ENCODE measurements around the gene TIGD7.

TIGD7 gene, protein sequence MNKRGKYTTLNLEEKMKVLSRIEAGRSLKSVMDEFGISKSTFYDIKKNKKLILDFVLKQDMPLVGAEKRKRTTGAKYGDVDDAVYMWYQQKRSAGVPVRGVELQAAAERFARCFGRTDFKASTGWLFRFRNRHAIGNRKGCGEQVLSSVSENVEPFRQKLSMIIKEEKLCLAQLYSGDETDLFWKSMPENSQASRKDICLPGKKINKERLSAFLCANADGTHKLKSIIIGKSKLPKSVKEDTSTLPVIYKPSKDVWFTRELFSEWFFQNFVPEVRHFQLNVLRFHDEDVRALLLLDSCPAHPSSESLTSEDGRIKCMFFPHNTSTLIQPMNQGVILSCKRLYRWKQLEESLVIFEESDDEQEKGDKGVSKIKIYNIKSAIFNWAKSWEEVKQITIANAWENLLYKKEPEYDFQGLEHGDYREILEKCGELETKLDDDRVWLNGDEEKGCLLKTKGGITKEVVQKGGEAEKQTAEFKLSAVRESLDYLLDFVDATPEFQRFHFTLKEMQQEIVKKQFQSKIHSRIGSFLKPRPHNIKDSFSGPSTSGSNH

GRCh38 chr16:3305109-3306068 is at the start of gene TIGD7, which contains the start of gene ZNF75A:
TIGD7 (minus strand) TSS chr16:3305430; CDS start chr16:3300614, 4,816 bp downstream.
ZNF75A (plus strand) TSS chr16:3305497; CDS start chr16:3308429, 2,932 bp downstream.
- peak; percentile 98 for DNase-seq

GRCh38 chr16:3349175-3349574 is 43.9 kb upstream of the TIGD7 start:
- DNase-seq, result no peak

GRCh38 chr16:3348547-3349167 is 43.4 kb upstream of the TIGD7 start:
- DNase-seq, result no peak

DNA sequence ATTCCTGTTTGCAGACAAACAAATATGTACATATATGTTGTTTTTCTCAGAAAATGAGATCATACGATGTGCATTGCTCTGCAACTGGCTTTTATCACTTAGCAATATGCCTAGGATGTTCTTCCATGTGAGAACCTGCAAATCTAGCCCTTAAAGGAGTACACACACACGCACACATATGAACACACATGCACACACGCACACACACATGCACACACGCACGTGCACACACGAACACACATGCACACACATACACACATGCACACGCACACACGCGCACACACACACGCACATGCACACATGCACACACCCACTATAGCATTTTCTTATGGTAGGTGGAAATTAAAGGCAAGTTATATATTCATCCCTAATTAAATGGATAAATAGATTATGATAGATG is 42.4 kb upstream of the TIGD7 start:
- no peak for DNase-seq

- no peak for DNase-seq
Measured at GRCh38 chr16:3346041-3346440, 40.8 kb upstream of the TIGD7 start.

- DNase-seq, result no peak
Measured at GRCh38 chr16:3328643-3329042, 23.4 kb upstream of the TIGD7 start.

- no peak for DNase-seq
Measured at GRCh38 chr16:3328104-3328503, 22.9 kb upstream of the TIGD7 start.

DNA sequence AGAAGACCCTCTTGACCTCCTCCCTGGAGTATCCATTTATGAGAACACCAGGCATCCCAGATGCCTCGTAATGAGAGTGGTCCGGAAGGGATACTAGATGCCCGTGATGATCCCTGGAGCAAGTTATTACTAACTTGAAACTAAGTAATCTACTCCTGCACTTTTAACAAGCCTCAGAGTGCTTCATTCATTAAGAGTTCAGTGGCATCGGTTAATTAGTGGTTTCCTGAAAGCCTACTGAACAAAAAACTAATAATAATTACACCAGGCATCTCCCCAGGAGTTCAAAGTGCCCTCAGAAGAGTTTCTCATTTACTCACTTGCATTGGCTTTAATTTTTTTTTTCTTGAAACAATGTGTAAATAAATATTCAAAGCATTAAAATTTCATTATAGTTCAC is 22.3 kb upstream of the TIGD7 start:
- no peak for DNase-seq

- DNase-seq, result no peak
Measured at GRCh38 chr16:3321816-3322215, 16.6 kb upstream of the TIGD7 start.

DNA sequence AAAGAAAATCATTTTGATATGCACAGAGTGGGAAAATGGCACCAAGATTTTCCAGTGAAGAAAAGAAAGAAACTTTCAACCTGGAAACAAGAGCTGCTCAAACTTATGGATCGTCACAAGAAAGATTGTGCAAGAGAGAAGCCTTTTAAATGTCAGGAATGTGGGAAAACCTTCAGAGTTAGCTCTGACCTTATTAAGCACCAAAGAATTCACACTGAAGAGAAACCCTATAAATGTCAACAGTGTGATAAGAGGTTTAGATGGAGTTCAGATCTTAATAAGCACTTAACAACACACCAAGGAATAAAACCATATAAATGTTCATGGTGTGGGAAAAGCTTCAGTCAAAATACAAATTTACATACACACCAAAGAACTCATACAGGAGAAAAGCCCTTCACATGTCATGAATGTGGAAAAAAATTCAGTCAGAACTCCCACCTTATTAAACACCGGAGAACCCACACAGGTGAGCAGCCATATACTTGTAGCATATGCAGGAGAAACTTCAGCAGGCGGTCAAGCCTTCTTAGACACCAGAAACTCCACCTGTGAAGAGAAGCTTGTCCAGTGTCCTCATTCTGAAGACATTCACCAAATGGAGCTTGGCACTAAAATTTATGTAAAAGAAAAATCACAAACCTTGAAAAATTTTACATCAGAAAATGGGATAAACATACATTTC is 12.2 kb upstream of the TIGD7 start:
- DNase-seq, result no peak

- DNase-seq, result no peak
Measured at GRCh38 chr16:3311496-3311895, 6.3 kb upstream of the TIGD7 start.

- DNase-seq, result no peak
Measured at GRCh38 chr16:3306078-3306477, 848 bp upstream of the TIGD7 start.

GRCh38 chr16:3304370-3304769 is 860 bp downstream of the TIGD7 start:
- DNase-seq, result no peak

- no peak for DNase-seq
Measured at GRCh38 chr16:3295783-3296182, 9.4 kb downstream of the TIGD7 start.

GRCh38 chr16:3295209-3295608 is 10.0 kb downstream of the TIGD7 start:
- DNase-seq, result no peak

DNA sequence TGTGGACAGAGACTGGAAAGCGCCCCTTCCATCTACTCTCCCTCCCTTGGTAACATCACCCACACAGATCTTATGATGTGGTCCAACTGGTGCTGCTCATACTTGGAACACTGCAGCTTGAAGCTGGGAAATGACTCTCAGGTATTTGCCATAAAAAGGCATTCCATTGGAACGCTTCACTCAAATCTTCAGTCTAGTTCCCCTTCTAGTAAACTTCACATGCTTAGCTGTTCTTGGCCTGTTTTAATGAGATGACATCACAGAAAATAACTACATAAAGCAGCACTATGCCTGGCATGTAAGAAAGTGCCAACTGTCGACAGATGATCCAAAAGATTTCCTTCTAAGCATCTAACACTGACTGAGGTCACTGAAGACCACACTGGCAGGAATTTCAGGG is 12.6 kb downstream of the TIGD7 start:
- no peak for DNase-seq

- no peak for DNase-seq
Measured at GRCh38 chr16:3289998-3290673, 15.1 kb downstream of the TIGD7 start.

DNA sequence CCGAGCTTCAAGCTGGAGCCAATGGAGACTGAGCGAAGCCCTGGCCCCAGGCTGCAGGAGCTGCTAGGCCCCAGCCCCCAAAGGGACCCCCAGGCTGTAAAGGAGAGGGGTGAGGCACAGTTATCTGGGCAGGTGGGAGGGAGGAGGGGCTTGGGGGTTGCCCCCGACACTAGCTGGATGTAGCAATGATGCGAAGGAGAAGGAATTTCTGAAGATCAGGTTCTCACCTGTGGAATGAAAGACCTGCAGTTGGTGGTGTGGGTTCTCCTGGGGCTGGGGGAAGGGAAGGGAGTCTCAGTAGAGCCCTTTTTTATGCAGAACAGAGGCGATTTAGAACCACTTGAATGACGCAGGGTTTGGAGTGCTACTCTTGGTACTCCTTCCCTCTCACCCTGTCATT is 20.1 kb downstream of the TIGD7 start:
- no peak for DNase-seq

GRCh38 chr16:3283543-3284447 is 21.4 kb downstream of the TIGD7 start:
- peak; percentile 24 for DNase-seq

GRCh38 chr16:3282730-3283542 is 22.3 kb downstream of the TIGD7 start, which contains the start of gene ZNF263:
ZNF263 (plus strand) TSS chr16:3283491; CDS start chr16:3283819, 328 bp downstream.
- peak; percentile 99 for DNase-seq
